IMR-90 (cell line): ENCODE data around the gene ARMC10. TPM values are rescaled to one million over a fixed set of nuclear protein-coding genes. Genes with fewer than 3 reads are reported as not detected.

ENCODE experiments used
- ATAC-seq: fragments of 200-7000 bp; cut with Tn5 transposase; 2 replicates; pipeline ENCODE4 v1.9.1; 2020; ENCODE audit warnings: low read depth, mild to moderate bottlenecking, moderate library complexity
- BruUV-seq: library from RNA; stranded (reverse); fragments of 400-500 nt; replicated peaks from 2 replicates; lab custom pipeline; 2021; lab: Mats Ljungman, UMichigan
- CTCF ChIA-PET: fragments of 300-600 bp; formaldehyde crosslinking; extraction: SDS; loops from one replicate; lab custom pipeline; 2021; ENCODE audit warnings: antibody characterized with exemption; lab: Yijun Ruan, JAX
- POLR2A ChIA-PET: fragments of 300-600 bp; sonication (Branson Sonifier 250); formaldehyde crosslinking; loops from one replicate; lab custom pipeline; 2022; ENCODE audit warnings: antibody characterized with exemption; ENCODE audit not compliant: unreplicated experiment; lab: Charles Lee
- DNase-seq: peaks from one replicate; pipeline ENCODE4 v3.0.0; 2013
- H2AFZ ChIP-seq: replicated peaks from 2 replicates; pipeline ENCODE3; 2013; ENCODE audit warnings: low read length, mild to moderate bottlenecking; ENCODE audit not compliant: poor library complexity
- H2AK5ac ChIP-seq: 2 replicates; pipeline ENCODE4 v1.6.1; 2013; ENCODE audit warnings: low read depth, low read length, inconsistent platforms
- H2AK9ac ChIP-seq: replicated peaks from 2 replicates; pipeline ENCODE3; 2013; ENCODE audit warnings: mild to moderate bottlenecking, low read depth, low read length, moderate library complexity; ENCODE audit not compliant: poor library complexity
- H2BK120ac ChIP-seq: 2 replicates; pipeline ENCODE4 v1.6.1; 2013; ENCODE audit warnings: low read depth, low read length, inconsistent platforms
- H2BK15ac ChIP-seq: 3 replicates; pipeline ENCODE4 v1.6.1; 2013; ENCODE audit warnings: low read depth, low read length, inconsistent platforms
- H2BK20ac ChIP-seq: 2 replicates; pipeline ENCODE4 v1.6.1; 2013; ENCODE audit warnings: low read depth, mild to moderate bottlenecking, inconsistent platforms, low read length, moderate library complexity
- H2BK5ac ChIP-seq: 2 replicates; pipeline ENCODE4 v1.6.1; 2013; ENCODE audit warnings: mild to moderate bottlenecking, low read depth, low read length, inconsistent platforms; ENCODE audit not compliant: poor library complexity, severe bottlenecking
- H3K14ac ChIP-seq: replicated peaks from 2 replicates; pipeline ENCODE4 v1.6.1; 2013; ENCODE audit warnings: low read depth, low read length, inconsistent platforms
- H3K18ac ChIP-seq: 2 replicates; pipeline ENCODE4 v1.6.1; 2013; ENCODE audit warnings: low read depth, low read length, control low read depth
- H3K23ac ChIP-seq: 2 replicates; pipeline ENCODE4 v1.6.1; 2013; ENCODE audit warnings: low read depth, low read length, inconsistent platforms
- H3K27ac ChIP-seq: 2 replicates; pipeline ENCODE4 v1.5.1; 2013; ENCODE audit warnings: mild to moderate bottlenecking, control low read depth, low read length; ENCODE audit not compliant: insufficient read depth
- H3K27me3 ChIP-seq: 2 replicates; pipeline ENCODE4 v1.6.1; 2013; ENCODE audit warnings: low read length; ENCODE audit not compliant: control insufficient read depth, insufficient read depth
- H3K36me3 ChIP-seq: 2 replicates; pipeline ENCODE4 v1.6.1; 2013; ENCODE audit warnings: low read length, mixed read lengths; ENCODE audit not compliant: control insufficient read depth, insufficient read depth
- H3K4ac ChIP-seq: 2 replicates; pipeline ENCODE4 v1.6.1; 2013; ENCODE audit warnings: low read depth, low read length, inconsistent platforms
- H3K4me1 ChIP-seq: 2 replicates; pipeline ENCODE4 v1.6.1; 2013; ENCODE audit warnings: low read length, mixed read lengths; ENCODE audit not compliant: control insufficient read depth, insufficient read depth
- H3K4me2 ChIP-seq: 2 replicates; pipeline ENCODE4 v1.6.1; 2013; ENCODE audit warnings: low read depth, mild to moderate bottlenecking, control low read depth, low read length, moderate library complexity
- H3K4me3 ChIP-seq: 2 replicates; pipeline ENCODE4 v1.5.1; 2013; ENCODE audit warnings: low read depth, mild to moderate bottlenecking, control low read depth, low read length, moderate library complexity; ENCODE audit not compliant: insufficient read depth
- H3K56ac ChIP-seq: 2 replicates; pipeline ENCODE4 v1.6.1; 2013; ENCODE audit warnings: low read length, inconsistent platforms; ENCODE audit not compliant: insufficient read depth; ENCODE audit errors: extremely low read depth
- H3K79me1 ChIP-seq, 2 experiments: 2 replicates each; pipeline ENCODE4 v1.6.1; 2013; ENCODE audit warnings: low read length in 2 of 2, inconsistent platforms in 1 of 2, low read depth in 1 of 2
- H3K9ac ChIP-seq: 2 replicates; pipeline ENCODE4 v1.6.1; 2013; ENCODE audit warnings: low read depth, low read length, control low read depth
- H3K9me1 ChIP-seq: 2 replicates; pipeline ENCODE4 v1.6.1; 2013; ENCODE audit warnings: low read length, inconsistent platforms; ENCODE audit not compliant: insufficient read depth
- H3K9me3 ChIP-seq: 2 replicates; pipeline ENCODE4 v1.6.1; 2013; ENCODE audit warnings: low read length; ENCODE audit not compliant: control insufficient read depth, insufficient read depth
- H4K20me1 ChIP-seq: 2 replicates; pipeline ENCODE4 v1.6.1; 2013; ENCODE audit warnings: low read length, inconsistent platforms; ENCODE audit not compliant: insufficient read depth
- H4K5ac ChIP-seq: 2 replicates; pipeline ENCODE4 v1.6.1; 2013; ENCODE audit warnings: mild to moderate bottlenecking, low read depth, low read length, control low read depth
- H4K8ac ChIP-seq, 2 experiments: 2 replicates each; pipeline ENCODE4 v1.6.1; 2013; ENCODE audit warnings: low read depth in 2 of 2, low read length in 2 of 2, control low read depth in 1 of 2, inconsistent platforms in 1 of 2
- H4K91ac ChIP-seq: 2 replicates; pipeline ENCODE4 v1.6.1; 2013; ENCODE audit warnings: low read depth, low read length, inconsistent platforms; ENCODE audit not compliant: insufficient read depth
- CEBPB ChIP-seq: IDR thresholded peaks from 2 replicates; pipeline ENCODE4 v1.6.1; 2012; ENCODE audit warnings: low read depth, low read length, improper control_type of control experiment
- MAZ ChIP-seq: IDR thresholded peaks from 2 replicates; pipeline ENCODE4 v1.6.1; 2012; ENCODE audit warnings: low read depth, mild to moderate bottlenecking, low read length, improper control_type of control experiment, moderate library complexity, borderline replicate concordance
- RCOR1 ChIP-seq: IDR thresholded peaks from 2 replicates; pipeline ENCODE4 v1.6.1; 2012; ENCODE audit warnings: mild to moderate bottlenecking, low read length, improper control_type of control experiment; ENCODE audit not compliant: insufficient replicate concordance
- WGBS, 2 experiments: methylation state at CpG; one replicate each; pipeline versions ENCODE4 v1.1.5 to v1.1.7; 2013; ENCODE audit warnings: missing lambda C conversion rate in 2 of 2; ENCODE audit not compliant: insufficient read length in 1 of 2; ENCODE audit errors: extremely low coverage in 2 of 2; 5-methylcytosine and 5-hydroxymethylcytosine counted together
- dilution Hi-C: fragments of 300-500 bp; cut with HindIII; formaldehyde crosslinking; loops from one replicate; pipeline ENCODE4 v1.14.3; 2018; ENCODE audit warnings: low sequenced_read_pairs; ENCODE audit not compliant: unreplicated experiment
- in situ Hi-C: fragments of 300-500 bp; cut with MboI; formaldehyde crosslinking; loops from 3 replicates; pipeline ENCODE4 v1.14.3; 2019; ENCODE audit warnings: low sequenced_read_pairs, inconsistent platforms, mixed read lengths
- intact Hi-C: fragments of 100-400 bp; cut with micrococcal nuclease; formaldehyde crosslinking; loops from 2 replicates; pipeline ENCODE4 v1.10.0; 2022
- polyA plus RNA-seq, 3 experiments: library from polyadenylated mRNA; depleted of rRNA; stranded (reverse); fragments of >200 nt; gene quantifications; 2 replicates each; pipeline ENCODE4 v1.2.3, GENCODE V29; 2012; ENCODE audit warnings: low replicate concordance in 1 of 3
- total RNA-seq: library from RNA; depleted of rRNA; stranded (reverse); fragments of >200 nt; gene quantifications from 2 replicates; pipeline ENCODE4 v1.2.3, GENCODE V29; 2012

ARMC10 gene
- total and polyA plus RNA-seq, 2 of the 4 experiments (the other 2 are of a cell fraction) = 17.4 to 21.0 TPM

- Histone ChIP-seq H4K20me1 (0 out of 2 replicates have a peak, but pooled peaks cover 3% of the 10 kb centered on the region), H3K9me1 (peaks cover 9% of the 10 kb centered on the region; the same call in 1 of the 2 replicates), H2AK9ac (no peak overlapping the region), H3K4me3 (no peak overlapping the region), H2BK5ac (no peak overlapping the region), H3K4me2 (peak overlapping the region; percentile 35), H3K56ac (no peak overlapping the region), H4K5ac (no peak overlapping the region), H3K36me3 (peaks cover 4% of the 10 kb centered on the region; the same call in 1 of the 2 replicates), H3K4ac (no peak overlapping the region), H3K9ac (no peak overlapping the region), H3K23ac (no peak overlapping the region), H3K27me3 (no peaks in the 10 kb centered on the region), H3K4me1 (peaks cover 1% of the 10 kb centered on the region; the same call in 1 of the 2 replicates), H2BK20ac (no peak overlapping the region), H2BK15ac (no peak overlapping the region), H2AK5ac (no peak overlapping the region), H4K91ac (no peak overlapping the region), H4K8ac (no peak overlapping the region), H2AFZ (no peak overlapping the region), H3K9me3 (no peaks in the 10 kb centered on the region), H3K27ac (no peak overlapping the region), H3K79me1 (peaks cover 0 to 2% of the 10 kb centered on the region in 2 experiments; a peak in 1 of 4 replicates), H3K18ac (no peak overlapping the region), H3K14ac (no peak overlapping the region), H2BK120ac (no peak overlapping the region)
- dilution Hi-C loops (no loop called here), intact Hi-C loops (loop anchor here (5.0 kb wide), 1 partner anchor 53 kb away; the partner anchor contains the start of gene ARMC10), in situ Hi-C loops (no loop called here)
- ATAC-seq (peak; percentile 40), DNase-seq (no peak)
- no peak for TF ChIP-seq CEBPB
- no peak for TF ChIP-seq RCOR1
- no peak for TF ChIP-seq MAZ
- no TSS peak for BruUV-seq
- POLR2A ChIA-PET = no interaction called here
- CTCF ChIA-PET = no interaction called here
- WGBS, 2 experiments = no CpG with 5 or more reads among the region's 6 CpGs
Measured at GRCh38 chr7:103129702-103130549, 55.0 kb downstream of the ARMC10 start.
